SK-N-SH (cell line): Measurements from ENCODE around the gene ERC2. TPM values are rescaled to one million over a fixed set of nuclear protein-coding genes. Genes with fewer than 3 reads are reported as not detected.

Source experiments
- CTCF ChIA-PET: fragments of 300-600, 350-600 bp; formaldehyde crosslinking; extraction: SDS; loops from one replicate; lab custom pipeline; 2021; lab: Yijun Ruan, JAX
- POLR2A ChIA-PET: fragments of 350-600 bp; sonication (Branson Sonifier 250); formaldehyde crosslinking; extraction: SDS; loops from one replicate; lab custom pipeline; 2020; ENCODE audit warnings: antibody characterized with exemption, inconsistent platforms; lab: Yijun Ruan, JAX
- DNase-seq: peaks from one replicate; pipeline ENCODE4 v3.0.0; 2012
- H2AFZ ChIP-seq: fragments of 200-600 bp; sonication (generic); 2 replicates; pipeline ENCODE4 v1.8.1; 2016; ENCODE audit warnings: antibody characterized with exemption, mild to moderate bottlenecking, low read depth
- H3F3A ChIP-seq: fragments of 200-600 bp; sonication (generic); replicated peaks from 2 replicates; pipeline ENCODE3; 2016; ENCODE audit warnings: antibody characterized with exemption, mild to moderate bottlenecking; ENCODE audit not compliant: insufficient read depth
- H3K27ac ChIP-seq, 2 experiments: fragments of 200-500 bp in 1 of 2; fragments of 200-600 bp in 1 of 2; sonication (Bioruptor generic) in 1 of 2; sonication (generic), shearing (Covaris generic) in 1 of 2; 2 replicates each; pipeline versions ENCODE4 v1.5.1 to v1.6.1; 2014 to 2016; ENCODE audit warnings: low read depth in 2 of 2, inconsistent platforms in 1 of 2, low read length in 1 of 2, mild to moderate bottlenecking in 1 of 2, mixed read lengths in 1 of 2
- H3K27me3 ChIP-seq: fragments of 200-600 bp; sonication (generic), shearing (Covaris generic); 2 replicates; pipeline ENCODE4 v1.6.1; 2016; ENCODE audit warnings: mixed run types; ENCODE audit not compliant: insufficient read depth
- H3K36me3 ChIP-seq, 2 experiments: fragments of 200-500 bp in 1 of 2; fragments of 200-600 bp in 1 of 2; sonication (Bioruptor generic) in 1 of 2; sonication (generic) in 1 of 2; replicated peaks in 1 of 2; 2 replicates each; pipeline versions ENCODE3 to v1.5.1; 2014 to 2016; ENCODE audit warnings: low read length in 1 of 2, mild to moderate bottlenecking in 1 of 2; ENCODE audit not compliant: insufficient read depth in 2 of 2, control insufficient read depth in 1 of 2
- H3K4me1 ChIP-seq, 2 experiments: fragments of 200-500 bp in 1 of 2; fragments of 200-600 bp in 1 of 2; sonication (Bioruptor generic) in 1 of 2; sonication (generic), shearing (Covaris generic) in 1 of 2; 2 replicates each; pipeline versions ENCODE4 v1.5.1 to v1.6.1; 2014 to 2016; ENCODE audit warnings: low read depth in 1 of 2, low read length in 1 of 2, mixed run types in 1 of 2; ENCODE audit not compliant: insufficient read depth in 2 of 2, control insufficient read depth in 1 of 2
- H3K4me2 ChIP-seq: fragments of 200-600 bp; sonication (generic), shearing (Covaris generic); 2 replicates; pipeline ENCODE4 v1.6.1; 2017; ENCODE audit warnings: mixed run types
- H3K4me3 ChIP-seq, 2 experiments: fragments of 200-500 bp in 1 of 2; fragments of 200-600 bp in 1 of 2; sonication (Bioruptor generic) in 1 of 2; sonication (generic), shearing (Covaris generic) in 1 of 2; 2 replicates each; pipeline versions ENCODE4 v1.5.1 to v1.8.1; 2014 to 2016; ENCODE audit warnings: low read depth in 2 of 2, inconsistent platforms in 1 of 2, low read length in 1 of 2, mild to moderate bottlenecking in 1 of 2, mixed read lengths in 1 of 2, moderate library complexity in 1 of 2
- H3K79me2 ChIP-seq: fragments of 200-600 bp; sonication (generic); 2 replicates; pipeline ENCODE4 v1.8.1; 2017; ENCODE audit warnings: mild to moderate bottlenecking; ENCODE audit not compliant: insufficient read depth
- H3K9ac ChIP-seq: fragments of 200-600 bp; sonication (generic); 2 replicates; pipeline ENCODE4 v1.6.1; 2017; ENCODE audit warnings: mixed run types
- H3K9me2 ChIP-seq: fragments of 200-600 bp; sonication (generic); 2 replicates; pipeline ENCODE4 v1.6.1; 2017; ENCODE audit warnings: mixed run types
- H3K9me3 ChIP-seq: fragments of 200-600 bp; sonication (generic); 2 replicates; pipeline ENCODE4 v1.6.1; 2017; ENCODE audit warnings: mixed run types, mild to moderate bottlenecking, moderate library complexity
- H4K20me1 ChIP-seq: fragments of 200-600 bp; sonication (generic); 2 replicates; pipeline ENCODE4 v1.6.1; 2017; ENCODE audit warnings: mild to moderate bottlenecking, mixed run types; ENCODE audit not compliant: insufficient read depth
- CHD2 ChIP-seq: fragments of 150-350 bp; IDR thresholded peaks from 2 replicates; pipeline ENCODE4 v1.6.1; 2018; ENCODE audit warnings: low read length; ENCODE audit not compliant: partially characterized antibody
- ELF1 ChIP-seq: IDR thresholded peaks from 2 replicates; pipeline ENCODE4 v1.4.0; 2012
- EP300 ChIP-seq, 2 experiments: IDR thresholded peaks; 2 replicates each; pipeline versions ENCODE4 v1.4.0 to v1.6.1; 2012; ENCODE audit warnings: borderline replicate concordance in 1 of 2, low read depth in 1 of 2, low read length in 1 of 2
- EZH2phosphoT487 ChIP-seq: fragments of 200-600 bp; sonication (generic); IDR thresholded peaks from 2 replicates; pipeline ENCODE4 v1.6.1; 2017; ENCODE audit warnings: low read depth, mixed run types, mild to moderate bottlenecking, antibody characterized with exemption, moderate library complexity, borderline replicate concordance
- FOSL2 ChIP-seq: IDR thresholded peaks from 2 replicates; pipeline ENCODE4 v1.4.0; 2012; ENCODE audit warnings: low read depth, mild to moderate bottlenecking, moderate library complexity, borderline replicate concordance
- FOXJ3 ChIP-seq: sonication (generic); formaldehyde crosslinking; IDR thresholded peaks from 2 replicates; pipeline ENCODE4 v1.5.1; 2020; ENCODE audit warnings: mild to moderate bottlenecking, missing genetic modification reagents
- FOXM1 ChIP-seq: IDR thresholded peaks from 2 replicates; pipeline ENCODE4 v1.4.0; 2012; ENCODE audit warnings: low read depth, mild to moderate bottlenecking
- GABPA ChIP-seq: IDR thresholded peaks from 2 replicates; pipeline ENCODE4 v1.4.0; 2012; ENCODE audit warnings: low read depth, mild to moderate bottlenecking
- GATA2 ChIP-seq: sonication (generic); formaldehyde crosslinking; IDR thresholded peaks from 2 replicates; pipeline ENCODE4 v1.5.0; 2020; ENCODE audit warnings: mild to moderate bottlenecking, missing genetic modification reagents
- JUND ChIP-seq: IDR thresholded peaks from 2 replicates; pipeline ENCODE4 v1.4.0; 2012
- MAX ChIP-seq: IDR thresholded peaks from 2 replicates; pipeline ENCODE4 v1.4.0; 2012; ENCODE audit warnings: low read depth
- MEF2A ChIP-seq: IDR thresholded peaks from 2 replicates; pipeline ENCODE4 v1.4.0; 2012; ENCODE audit warnings: low read depth, borderline replicate concordance
- NRF1 ChIP-seq: IDR thresholded peaks from 2 replicates; pipeline ENCODE4 v1.6.1; 2012; ENCODE audit warnings: low read depth, mild to moderate bottlenecking, low read length
- POLR2AphosphoS5 ChIP-seq: IDR thresholded peaks from 2 replicates; pipeline ENCODE4 v1.6.1; 2012; ENCODE audit warnings: low read depth, low read length
- RAD21 ChIP-seq: IDR thresholded peaks from 2 replicates; pipeline ENCODE4 v1.6.1; 2012; ENCODE audit warnings: mild to moderate bottlenecking, low read length
- RCOR1 ChIP-seq: fragments of 150-350 bp; IDR thresholded peaks from 2 replicates; pipeline ENCODE4 v1.6.1; 2017; ENCODE audit warnings: antibody characterized with exemption, low read length
- RFX5 ChIP-seq: IDR thresholded peaks from 2 replicates; pipeline ENCODE4 v1.6.1; 2012; ENCODE audit warnings: mild to moderate bottlenecking, improper control_type of control experiment, low read length
- RXRA ChIP-seq: IDR thresholded peaks from 2 replicates; pipeline ENCODE4 v1.4.0; 2012; ENCODE audit warnings: low read depth, mild to moderate bottlenecking, borderline replicate concordance
- SIN3A ChIP-seq: IDR thresholded peaks from 2 replicates; pipeline ENCODE4 v1.6.1; 2012; ENCODE audit warnings: low read depth, mild to moderate bottlenecking, low read length, moderate library complexity, borderline replicate concordance
- TAF1 ChIP-seq: IDR thresholded peaks from 2 replicates; pipeline ENCODE4 v1.6.1; 2012; ENCODE audit warnings: low read depth, mild to moderate bottlenecking, low read length, moderate library complexity, borderline replicate concordance
- TCF12 ChIP-seq: IDR thresholded peaks from 2 replicates; pipeline ENCODE4 v1.4.0; 2012
- USF1 ChIP-seq: IDR thresholded peaks from 2 replicates; pipeline ENCODE4 v1.4.0; 2012; ENCODE audit warnings: low read depth, borderline replicate concordance
- YY1 ChIP-seq: IDR thresholded peaks from 2 replicates; pipeline ENCODE4 v1.4.0; 2012; ENCODE audit warnings: low read depth, mild to moderate bottlenecking
- WGBS: methylation state at CpG from one replicate; pipeline ENCODE4 v1.1.6; 2017; ENCODE audit warnings: low lambda C conversion rate; 5-methylcytosine and 5-hydroxymethylcytosine counted together
- polyA plus RNA-seq, 3 experiments: library from polyadenylated mRNA; depleted of rRNA; stranded (reverse); fragments of >200 nt; gene quantifications; 2 replicates each; pipeline ENCODE4 v1.2.3, GENCODE V29; 2012
- TF ChIP-seq, protein P1 (sequence below): fragments of 200-600 bp; sonication (generic); IDR thresholded peaks from 2 replicates; pipeline ENCODE4 v1.6.1; 2017; ENCODE audit warnings: antibody characterized with exemption, mild to moderate bottlenecking, moderate library complexity
- TF ChIP-seq, protein P2 (sequence below): fragments of 150-350 bp; IDR thresholded peaks from 2 replicates; pipeline ENCODE4 v1.6.1; 2016; ENCODE audit warnings: mild to moderate bottlenecking, low read depth, low read length
- TF ChIP-seq, protein P3 (sequence below): fragments of 150-350 bp; IDR thresholded peaks from 2 replicates; pipeline ENCODE4 v1.6.1; 2017; ENCODE audit warnings: antibody characterized with exemption, low read length, low read depth, borderline replicate concordance
- TF ChIP-seq, protein P4 (sequence below): IDR thresholded peaks from 2 replicates; pipeline ENCODE4 v1.6.1; 2012; ENCODE audit warnings: mild to moderate bottlenecking, low read depth, low read length, moderate library complexity

Gene ERC2
- polyA plus RNA-seq, 1 of the 3 experiments (the other 2 are of a cell fraction): 1.6 TPM

GRCh38 chr3:56133423-56133822, 334.8 kb downstream of the ERC2 start:
- H4K20me1 ChIP-seq: no peaks in the 10 kb centered on the region
- ChIA-PET POLR2A (no interaction called here), CTCF (interaction anchor here (1.0 to 1.3 kb wide), 2 partner anchors 13 to 23 kb away, joined by 3 read pairs; no protein-coding TSS in a partner anchor)
- no peak overlapping the region for H2AFZ ChIP-seq
- DNase-seq: no peak
- peaks cover 24% of the 10 kb centered on the region for H3F3A ChIP-seq
- no peaks in the 10 kb centered on the region for H3K36me3 ChIP-seq
- WGBS: 61% methylated on average over 2 of the region's 2 CpGs
- no peaks in the 10 kb centered on the region for H3K9me2 ChIP-seq
- peaks cover 2 to 15% of the 10 kb centered on the region in 2 experiments for H3K4me1 ChIP-seq
- H3K9me3 ChIP-seq: no peaks in the 10 kb centered on the region
- H3K9ac ChIP-seq: no peak overlapping the region
- H3K4me3 ChIP-seq: no peak overlapping the region
- H3K27me3 ChIP-seq: no peaks in the 10 kb centered on the region
- H3K79me2 ChIP-seq: no peaks in the 10 kb centered on the region
- peak overlapping the region in 1 of 2 experiments; percentile 90; a peak in 2 of 4 replicates for H3K27ac ChIP-seq
- H3K4me2 ChIP-seq: peak overlapping the region; percentile 33; the same call in 1 of the 2 replicates
- TF ChIP-seq, protein P1, sequence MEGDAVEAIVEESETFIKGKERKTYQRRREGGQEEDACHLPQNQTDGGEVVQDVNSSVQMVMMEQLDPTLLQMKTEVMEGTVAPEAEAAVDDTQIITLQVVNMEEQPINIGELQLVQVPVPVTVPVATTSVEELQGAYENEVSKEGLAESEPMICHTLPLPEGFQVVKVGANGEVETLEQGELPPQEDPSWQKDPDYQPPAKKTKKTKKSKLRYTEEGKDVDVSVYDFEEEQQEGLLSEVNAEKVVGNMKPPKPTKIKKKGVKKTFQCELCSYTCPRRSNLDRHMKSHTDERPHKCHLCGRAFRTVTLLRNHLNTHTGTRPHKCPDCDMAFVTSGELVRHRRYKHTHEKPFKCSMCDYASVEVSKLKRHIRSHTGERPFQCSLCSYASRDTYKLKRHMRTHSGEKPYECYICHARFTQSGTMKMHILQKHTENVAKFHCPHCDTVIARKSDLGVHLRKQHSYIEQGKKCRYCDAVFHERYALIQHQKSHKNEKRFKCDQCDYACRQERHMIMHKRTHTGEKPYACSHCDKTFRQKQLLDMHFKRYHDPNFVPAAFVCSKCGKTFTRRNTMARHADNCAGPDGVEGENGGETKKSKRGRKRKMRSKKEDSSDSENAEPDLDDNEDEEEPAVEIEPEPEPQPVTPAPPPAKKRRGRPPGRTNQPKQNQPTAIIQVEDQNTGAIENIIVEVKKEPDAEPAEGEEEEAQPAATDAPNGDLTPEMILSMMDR: no peak
- TF ChIP-seq SIN3A (no peak), RAD21 (no peak), MEF2A (0 out of 2 replicates have a peak, but pooled peaks have one; percentile 16), FOSL2 (peak; percentile 73; the same call in 1 of the 2 replicates), MAX (0 out of 2 replicates have a peak, but pooled peaks have one; percentile 33), NRF1 (no peak), FOXJ3 (CRISPR knock-in tag) (no peak), RXRA (peak; percentile 92), TAF1 (no peak), TCF12 (peak; percentile 74), EP300 (IDR thresholded peaks at IDR 0.05; ENCODE audit: borderline replicate concordance in 1 of 2, low read depth in 1 of 2, low read length in 1 of 2) (peak in 1 of 2 experiments; percentile 27; a peak in 1 of 4 replicates), USF1 (no peak), GABPA (no peak), EZH2phosphoT487 (no peak), RFX5 (no peak), ELF1 (no peak), FOXM1 (no peak), RCOR1 (no peak), JUND (peak; percentile 76), GATA2 (CRISPR knock-in tag) (no peak), CHD2 (no peak), POLR2AphosphoS5 (no peak), YY1 (no peak)
- TF ChIP-seq, protein P2, sequence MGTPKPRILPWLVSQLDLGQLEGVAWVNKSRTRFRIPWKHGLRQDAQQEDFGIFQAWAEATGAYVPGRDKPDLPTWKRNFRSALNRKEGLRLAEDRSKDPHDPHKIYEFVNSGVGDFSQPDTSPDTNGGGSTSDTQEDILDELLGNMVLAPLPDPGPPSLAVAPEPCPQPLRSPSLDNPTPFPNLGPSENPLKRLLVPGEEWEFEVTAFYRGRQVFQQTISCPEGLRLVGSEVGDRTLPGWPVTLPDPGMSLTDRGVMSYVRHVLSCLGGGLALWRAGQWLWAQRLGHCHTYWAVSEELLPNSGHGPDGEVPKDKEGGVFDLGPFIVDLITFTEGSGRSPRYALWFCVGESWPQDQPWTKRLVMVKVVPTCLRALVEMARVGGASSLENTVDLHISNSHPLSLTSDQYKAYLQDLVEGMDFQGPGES: no peak
- TF ChIP-seq, protein P3, sequence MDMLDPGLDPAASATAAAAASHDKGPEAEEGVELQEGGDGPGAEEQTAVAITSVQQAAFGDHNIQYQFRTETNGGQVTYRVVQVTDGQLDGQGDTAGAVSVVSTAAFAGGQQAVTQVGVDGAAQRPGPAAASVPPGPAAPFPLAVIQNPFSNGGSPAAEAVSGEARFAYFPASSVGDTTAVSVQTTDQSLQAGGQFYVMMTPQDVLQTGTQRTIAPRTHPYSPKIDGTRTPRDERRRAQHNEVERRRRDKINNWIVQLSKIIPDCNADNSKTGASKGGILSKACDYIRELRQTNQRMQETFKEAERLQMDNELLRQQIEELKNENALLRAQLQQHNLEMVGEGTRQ: no peak
- TF ChIP-seq, protein P4, sequence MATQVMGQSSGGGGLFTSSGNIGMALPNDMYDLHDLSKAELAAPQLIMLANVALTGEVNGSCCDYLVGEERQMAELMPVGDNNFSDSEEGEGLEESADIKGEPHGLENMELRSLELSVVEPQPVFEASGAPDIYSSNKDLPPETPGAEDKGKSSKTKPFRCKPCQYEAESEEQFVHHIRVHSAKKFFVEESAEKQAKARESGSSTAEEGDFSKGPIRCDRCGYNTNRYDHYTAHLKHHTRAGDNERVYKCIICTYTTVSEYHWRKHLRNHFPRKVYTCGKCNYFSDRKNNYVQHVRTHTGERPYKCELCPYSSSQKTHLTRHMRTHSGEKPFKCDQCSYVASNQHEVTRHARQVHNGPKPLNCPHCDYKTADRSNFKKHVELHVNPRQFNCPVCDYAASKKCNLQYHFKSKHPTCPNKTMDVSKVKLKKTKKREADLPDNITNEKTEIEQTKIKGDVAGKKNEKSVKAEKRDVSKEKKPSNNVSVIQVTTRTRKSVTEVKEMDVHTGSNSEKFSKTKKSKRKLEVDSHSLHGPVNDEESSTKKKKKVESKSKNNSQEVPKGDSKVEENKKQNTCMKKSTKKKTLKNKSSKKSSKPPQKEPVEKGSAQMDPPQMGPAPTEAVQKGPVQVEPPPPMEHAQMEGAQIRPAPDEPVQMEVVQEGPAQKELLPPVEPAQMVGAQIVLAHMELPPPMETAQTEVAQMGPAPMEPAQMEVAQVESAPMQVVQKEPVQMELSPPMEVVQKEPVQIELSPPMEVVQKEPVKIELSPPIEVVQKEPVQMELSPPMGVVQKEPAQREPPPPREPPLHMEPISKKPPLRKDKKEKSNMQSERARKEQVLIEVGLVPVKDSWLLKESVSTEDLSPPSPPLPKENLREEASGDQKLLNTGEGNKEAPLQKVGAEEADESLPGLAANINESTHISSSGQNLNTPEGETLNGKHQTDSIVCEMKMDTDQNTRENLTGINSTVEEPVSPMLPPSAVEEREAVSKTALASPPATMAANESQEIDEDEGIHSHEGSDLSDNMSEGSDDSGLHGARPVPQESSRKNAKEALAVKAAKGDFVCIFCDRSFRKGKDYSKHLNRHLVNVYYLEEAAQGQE: no peak
